ENCODE results near the gene PROM1.

DNA sequence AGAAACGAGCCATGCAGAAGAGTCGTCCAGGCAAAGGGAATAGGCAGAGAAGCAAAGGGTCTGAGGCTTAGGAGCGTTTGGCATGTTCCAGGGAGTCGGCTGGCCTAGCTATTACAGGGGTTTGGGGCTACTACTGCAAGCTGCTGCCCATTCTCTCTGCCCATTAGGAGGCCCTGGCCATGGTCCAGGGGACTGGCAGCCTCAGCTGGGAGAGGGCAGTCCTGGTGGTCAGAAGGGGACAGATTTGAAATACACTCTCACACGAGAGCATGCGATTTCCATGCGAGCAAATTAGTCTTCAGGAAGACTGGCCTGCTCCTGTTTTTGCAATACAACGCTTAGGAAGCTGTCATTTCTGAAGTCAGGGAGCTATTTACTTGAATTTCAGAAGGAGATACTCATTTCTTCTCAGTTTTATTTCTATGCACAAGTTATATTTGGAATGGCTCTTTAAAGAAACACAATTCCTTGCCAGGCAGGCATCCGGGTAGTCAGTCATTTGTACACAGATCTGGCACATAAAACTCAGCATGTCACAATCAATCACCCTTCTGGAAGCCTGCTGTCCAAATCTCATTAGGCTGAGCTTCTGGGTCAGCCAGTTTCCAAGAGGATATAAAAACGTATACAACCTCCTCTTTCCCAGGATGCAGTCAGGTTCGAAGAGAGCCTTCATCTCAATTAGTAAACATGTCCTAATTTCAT is 27.0 kb downstream of the PROM1 start:
- TF ChIP-seq POLR2A (IDR thresholded peaks at IDR 0.05) (no peak), POLR2AphosphoS5 (IDR thresholded peaks at IDR 0.05) (no peak)
- TF ChIP-seq, protein P1, sequence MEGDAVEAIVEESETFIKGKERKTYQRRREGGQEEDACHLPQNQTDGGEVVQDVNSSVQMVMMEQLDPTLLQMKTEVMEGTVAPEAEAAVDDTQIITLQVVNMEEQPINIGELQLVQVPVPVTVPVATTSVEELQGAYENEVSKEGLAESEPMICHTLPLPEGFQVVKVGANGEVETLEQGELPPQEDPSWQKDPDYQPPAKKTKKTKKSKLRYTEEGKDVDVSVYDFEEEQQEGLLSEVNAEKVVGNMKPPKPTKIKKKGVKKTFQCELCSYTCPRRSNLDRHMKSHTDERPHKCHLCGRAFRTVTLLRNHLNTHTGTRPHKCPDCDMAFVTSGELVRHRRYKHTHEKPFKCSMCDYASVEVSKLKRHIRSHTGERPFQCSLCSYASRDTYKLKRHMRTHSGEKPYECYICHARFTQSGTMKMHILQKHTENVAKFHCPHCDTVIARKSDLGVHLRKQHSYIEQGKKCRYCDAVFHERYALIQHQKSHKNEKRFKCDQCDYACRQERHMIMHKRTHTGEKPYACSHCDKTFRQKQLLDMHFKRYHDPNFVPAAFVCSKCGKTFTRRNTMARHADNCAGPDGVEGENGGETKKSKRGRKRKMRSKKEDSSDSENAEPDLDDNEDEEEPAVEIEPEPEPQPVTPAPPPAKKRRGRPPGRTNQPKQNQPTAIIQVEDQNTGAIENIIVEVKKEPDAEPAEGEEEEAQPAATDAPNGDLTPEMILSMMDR (IDR thresholded peaks at IDR 0.05): no peak
